ENCODE results near the gene MRM3.
"Not testable (repeated sequence)": the region's sequence is repeated elsewhere in the genome, so short reads cannot be mapped to it uniquely, and the experiment has no call there.

Gene MRM3

GRCh38 chr17:819251-819650, 37.1 kb downstream of the MRM3 start:
- TF ChIP-seq CTCF (IDR thresholded peaks at IDR 0.05; ENCODE audit: control extremely low read depth, extremely low read depth, low read depth, missing control alignments), result no peak
- ChIA-PET CTCF (no interaction called here), POLR2A (no interaction called here)
- DNase-seq (ENCODE audit: extremely low spot score), result no peak

DNA sequence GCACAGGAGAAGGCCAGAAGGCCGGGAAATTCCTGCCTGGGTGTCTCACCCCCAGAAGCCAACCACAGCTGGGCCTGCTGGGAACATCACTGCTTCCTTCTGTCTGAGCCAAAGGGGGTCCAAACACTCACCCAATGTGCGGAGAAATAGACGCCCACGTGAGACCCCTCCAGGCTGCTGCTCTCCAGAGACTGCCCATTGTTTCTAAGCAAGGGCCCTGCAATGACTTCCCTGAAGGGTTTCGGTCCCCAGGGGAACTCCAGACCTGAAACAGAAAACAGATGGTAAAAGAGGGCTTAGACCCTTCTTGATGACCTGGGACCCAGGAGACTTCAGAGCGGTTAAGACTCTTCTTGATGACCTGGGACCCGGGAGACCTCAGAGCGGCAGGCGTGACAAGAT, 41.3 kb downstream of the MRM3 start:
- DNase-seq (ENCODE audit: extremely low spot score), result peak; percentile 54
- TF ChIP-seq CTCF (IDR thresholded peaks at IDR 0.05; ENCODE audit: control extremely low read depth, extremely low read depth, low read depth, missing control alignments), result no peak
- CTCF ChIA-PET, result no interaction called here
- POLR2A ChIA-PET, result interaction anchor here (0.7 kb wide), 1 partner anchor 670 kb away, joined by 3 read pairs; no protein-coding TSS in a partner anchor

DNA sequence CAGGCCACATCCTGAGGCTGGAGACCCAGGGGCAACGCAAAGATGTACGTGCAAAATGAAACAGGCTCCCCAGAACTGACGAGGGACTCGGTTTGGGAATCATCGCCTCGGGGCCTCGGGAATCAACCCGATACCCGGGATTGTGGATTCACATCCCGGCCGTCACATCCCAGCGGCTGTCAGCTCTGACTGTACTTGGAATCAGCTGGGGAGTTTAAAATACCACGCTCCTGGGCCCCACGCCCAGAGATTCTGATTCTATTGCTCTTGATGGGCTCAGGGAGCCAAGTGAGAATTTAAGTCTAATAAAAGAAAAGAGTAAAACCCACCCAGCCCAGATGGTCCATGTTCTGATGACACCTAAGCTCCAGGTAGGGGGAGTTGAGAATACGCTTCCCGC, 42.2 kb downstream of the MRM3 start:
- ChIA-PET POLR2A (no interaction called here), CTCF (no interaction called here)
- no peak for DNase-seq (ENCODE audit: extremely low spot score)
- no peak for TF ChIP-seq CTCF (IDR thresholded peaks at IDR 0.05; ENCODE audit: control extremely low read depth, extremely low read depth, low read depth, missing control alignments)

GRCh38 chr17:825216-825615, 43.1 kb downstream of the MRM3 start:
- ChIA-PET CTCF (no interaction called here), POLR2A (interaction anchor here (0.6 kb wide), 1 partner anchor 127 kb away, joined by 5 read pairs; no protein-coding TSS in a partner anchor)

DNA sequence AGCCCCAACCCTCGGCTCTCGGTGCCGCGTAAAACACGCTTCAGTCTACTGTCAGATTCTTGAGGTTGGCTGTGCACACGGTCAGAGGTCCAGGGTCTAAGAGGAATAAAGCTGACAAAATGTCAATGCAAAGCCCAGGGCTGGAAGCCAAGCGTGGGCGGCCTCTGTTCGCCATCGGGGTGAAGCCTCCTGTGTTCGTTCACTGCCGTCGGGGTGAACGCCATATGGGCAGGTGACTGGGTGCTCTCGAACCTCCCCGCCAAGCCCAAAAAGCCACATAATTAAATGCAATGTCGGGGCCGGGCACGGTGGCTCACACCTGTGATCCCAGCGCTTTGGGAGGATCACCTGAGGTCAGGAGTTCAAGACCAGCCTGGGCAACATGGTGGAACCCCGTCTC, 44.6 kb downstream of the MRM3 start:
- ChIA-PET CTCF (no interaction called here), POLR2A (no interaction called here)
- DNase-seq (ENCODE audit: extremely low spot score), result no peak
- TF ChIP-seq CTCF (IDR thresholded peaks at IDR 0.05; ENCODE audit: control extremely low read depth, extremely low read depth, low read depth, missing control alignments), result no peak

More at GRCh38 chr17:825216-825615, 43.1 kb downstream of the MRM3 start:
- TF ChIP-seq CTCF (IDR thresholded peaks at IDR 0.05; ENCODE audit: control extremely low read depth, extremely low read depth, low read depth, missing control alignments), result no peak
- no peak for DNase-seq (ENCODE audit: extremely low spot score)

GRCh38 chr17:828761-829160, 46.6 kb downstream of the MRM3 start:
- DNase-seq (ENCODE audit: extremely low spot score), result no peak
- ChIA-PET POLR2A (no interaction called here), CTCF (no interaction called here)
- TF ChIP-seq CTCF (IDR thresholded peaks at IDR 0.05; ENCODE audit: control extremely low read depth, extremely low read depth, low read depth, missing control alignments), result no peak

DNA sequence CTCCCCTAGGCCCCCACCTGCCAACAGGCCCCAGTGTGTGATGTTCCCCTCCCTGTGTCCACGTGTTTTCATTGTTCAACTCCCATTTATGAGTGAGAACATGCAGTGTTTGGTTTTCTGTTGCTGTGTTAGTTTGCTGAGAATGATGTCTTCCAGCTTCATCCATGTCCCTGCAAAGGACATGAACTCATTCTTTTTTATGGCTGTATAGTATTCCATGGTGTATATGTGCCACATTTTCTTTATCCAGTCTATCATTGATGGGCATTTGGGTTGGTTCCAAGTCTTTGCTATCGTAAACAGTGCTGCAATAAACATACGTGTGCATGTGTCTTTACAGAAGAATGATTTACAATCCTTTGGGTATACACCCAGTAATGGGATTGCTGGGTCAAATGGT, 47.5 kb downstream of the MRM3 start:
- CTCF ChIA-PET; DNase-seq (ENCODE audit: extremely low spot score); POLR2A ChIA-PET: not testable (repeated sequence)
